HK-2 (cell line): ENCODE measurements around the gene KRT76.
A peak's percentile ranks its signal among the peaks of the same experiment; 100 is the strongest.
"Not testable (repeated sequence)": the region's sequence is repeated elsewhere in the genome, so short reads cannot be mapped to it uniquely, and the experiment has no call there.

ENCODE experiments used
- DNase-seq: peaks from one replicate; pipeline ENCODE4 v3.0.0-alpha.2; 2018; ENCODE audit not compliant: unreplicated experiment

The KRT76 gene

DNA sequence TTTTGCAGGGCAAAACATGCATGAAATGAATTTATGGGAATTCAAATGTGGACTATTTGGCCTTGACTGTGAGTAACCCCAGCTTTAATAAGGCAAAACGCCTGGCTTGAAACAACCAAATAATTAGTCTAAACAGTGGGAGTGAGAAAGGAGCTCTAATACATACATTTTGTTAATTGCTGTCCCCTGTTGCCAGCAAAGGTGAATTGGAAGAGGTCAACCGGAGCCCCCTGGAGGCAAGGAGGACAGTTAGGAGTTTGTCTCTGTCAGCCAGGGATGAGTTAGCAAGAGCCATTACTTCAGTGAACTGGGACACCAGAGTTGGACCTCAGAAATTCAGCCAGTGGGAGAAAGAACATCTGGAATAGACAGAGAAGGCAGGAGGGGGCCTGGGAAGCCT, 17.4 kb downstream of the KRT76 start:
- DNase-seq, result no peak

DNA sequence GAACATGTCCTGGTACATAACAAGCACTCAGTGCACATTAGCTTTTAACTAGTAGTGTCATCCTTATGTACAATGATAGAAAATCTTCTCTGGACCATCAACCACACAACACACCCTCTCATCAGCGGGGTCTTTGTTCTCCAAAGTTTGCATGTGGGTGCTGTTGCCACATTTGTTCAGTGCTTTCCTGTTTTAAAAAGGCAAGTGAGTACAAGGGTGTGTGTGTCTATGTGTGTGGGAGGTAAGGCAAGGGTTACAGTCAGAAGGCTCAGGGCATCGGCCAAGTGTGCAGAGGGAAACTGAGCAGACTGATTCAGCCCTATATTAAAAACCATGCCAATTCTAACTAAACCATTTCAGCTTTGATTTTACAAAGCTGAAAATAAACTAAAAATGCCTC, 17.9 kb downstream of the KRT76 start:
- DNase-seq, result no peak

DNA sequence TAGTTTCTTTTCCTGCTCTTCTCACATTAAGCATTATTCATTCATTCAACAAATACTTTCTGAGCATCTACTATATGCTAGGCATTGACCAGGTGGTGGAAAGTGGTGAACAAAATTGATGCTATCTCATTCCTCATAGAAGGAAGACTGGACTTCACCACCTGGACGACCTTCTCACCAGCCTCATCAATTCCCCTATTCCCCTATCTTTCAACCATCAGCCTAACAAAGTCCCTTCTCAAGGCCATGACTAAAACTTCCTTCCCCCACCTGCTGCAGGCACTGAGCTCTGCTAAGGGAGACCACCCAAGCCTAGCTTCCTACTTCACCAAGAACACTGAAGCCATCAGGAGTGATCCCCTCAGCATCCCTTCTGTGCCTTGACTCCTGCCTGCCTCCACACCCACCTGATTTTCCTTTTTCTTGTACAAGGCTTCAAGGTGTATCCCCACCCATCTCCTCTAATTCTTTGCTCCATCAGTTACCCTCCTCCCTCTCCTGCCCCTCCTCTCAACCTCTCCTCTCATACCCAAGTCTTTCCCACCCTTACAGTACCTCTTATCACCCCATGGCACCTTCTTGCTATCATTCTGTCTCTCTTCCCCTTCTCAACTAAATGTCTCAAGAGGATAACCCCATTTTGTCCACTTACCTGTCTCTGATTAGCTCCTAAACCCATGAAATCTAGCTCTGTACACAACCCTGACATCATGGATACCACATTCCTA, 19.5 kb downstream of the KRT76 start:
- no peak for DNase-seq

DNA sequence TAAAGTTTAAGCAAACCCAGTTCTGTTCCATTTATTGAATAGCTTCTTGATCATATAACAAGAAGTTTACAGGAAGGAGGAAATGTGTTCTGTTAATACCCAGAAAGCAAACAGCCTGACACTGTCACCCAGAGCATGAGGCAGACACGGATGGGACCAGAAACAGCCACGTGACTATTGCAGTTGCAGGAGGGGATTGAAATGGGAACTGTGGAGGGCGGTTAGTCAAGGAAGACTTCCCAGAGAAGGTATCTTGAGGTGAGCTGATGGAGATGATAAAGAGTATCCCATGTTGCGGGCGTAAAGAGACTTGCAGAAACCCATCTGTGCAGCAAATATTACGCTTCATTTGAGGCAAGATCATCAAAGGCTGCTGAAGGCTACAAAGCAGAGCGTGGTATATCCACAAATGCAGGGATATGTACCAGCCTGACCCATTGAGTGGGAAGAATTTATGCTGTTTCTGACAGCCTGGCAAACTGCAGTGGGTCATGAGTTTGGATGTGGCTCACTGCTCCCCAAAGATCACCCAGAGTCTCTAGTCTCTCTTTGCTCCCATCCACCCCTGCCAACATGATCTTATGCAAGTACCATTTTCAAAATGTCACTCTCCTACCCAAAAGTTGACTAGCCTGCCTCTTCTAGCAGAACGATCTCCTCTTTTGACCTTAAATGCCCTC, 20.7 kb downstream of the KRT76 start:
- no peak for DNase-seq

DNA sequence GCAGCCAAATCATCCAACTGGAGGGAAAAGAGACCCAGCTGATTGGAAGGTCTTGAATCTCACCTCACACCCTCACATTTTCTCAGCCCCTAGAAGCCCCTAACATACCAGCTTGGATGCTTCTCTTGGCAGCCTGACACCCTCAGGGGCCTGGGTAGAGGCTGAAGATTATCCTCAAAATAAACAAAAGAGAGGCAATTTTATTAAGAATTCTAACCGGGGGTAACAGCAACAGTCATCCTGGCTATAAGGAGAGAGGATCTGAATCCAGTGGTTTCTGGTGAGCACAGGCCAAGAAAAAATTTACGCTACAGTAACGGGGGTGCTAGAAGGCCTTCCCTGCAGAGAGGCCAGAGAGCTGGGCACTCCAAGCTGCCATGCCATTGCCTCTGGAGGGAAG, 21.6 kb downstream of the KRT76 start:
- no peak for DNase-seq

DNA sequence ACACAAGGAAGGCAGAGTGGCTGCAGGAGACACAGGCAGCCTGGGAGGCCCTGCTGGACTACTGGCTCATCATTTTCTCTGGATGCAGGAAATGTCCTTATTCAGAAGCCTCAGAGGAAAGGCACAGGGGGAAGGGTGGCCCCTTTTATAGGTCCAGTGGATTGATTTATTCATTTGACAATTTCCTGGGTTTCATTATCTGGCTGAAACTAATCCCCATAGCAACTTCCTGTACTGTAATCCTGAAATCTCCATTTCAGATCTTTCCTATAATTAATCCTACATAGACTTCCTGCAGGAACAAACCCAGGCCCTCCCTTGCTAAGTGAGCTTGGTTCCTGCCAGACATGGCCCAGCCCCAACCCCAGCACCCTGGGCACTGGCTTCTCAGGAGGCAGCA, 23.0 kb downstream of the KRT76 start:
- DNase-seq, result no peak

DNA sequence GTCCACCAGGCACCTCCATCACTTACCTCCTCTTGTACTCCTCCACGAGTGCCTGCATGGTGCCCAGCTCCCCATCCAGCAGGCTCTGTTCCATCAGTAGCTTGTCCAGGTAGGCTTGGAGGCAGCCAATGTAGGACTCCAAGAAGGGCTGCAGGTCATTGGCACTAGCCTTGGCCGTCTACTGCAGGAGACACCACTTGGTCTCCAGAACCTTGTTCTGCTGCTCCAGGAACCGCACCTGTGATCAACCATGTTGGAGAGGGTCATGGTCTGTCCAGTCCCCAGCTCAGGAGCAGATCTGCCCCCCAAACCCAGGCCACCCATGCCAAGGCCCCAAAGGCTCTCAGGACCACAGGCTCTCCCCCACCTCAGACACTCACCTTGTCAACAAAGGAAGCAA, 23.9 kb downstream of the KRT76 start:
- no peak for DNase-seq

DNA sequence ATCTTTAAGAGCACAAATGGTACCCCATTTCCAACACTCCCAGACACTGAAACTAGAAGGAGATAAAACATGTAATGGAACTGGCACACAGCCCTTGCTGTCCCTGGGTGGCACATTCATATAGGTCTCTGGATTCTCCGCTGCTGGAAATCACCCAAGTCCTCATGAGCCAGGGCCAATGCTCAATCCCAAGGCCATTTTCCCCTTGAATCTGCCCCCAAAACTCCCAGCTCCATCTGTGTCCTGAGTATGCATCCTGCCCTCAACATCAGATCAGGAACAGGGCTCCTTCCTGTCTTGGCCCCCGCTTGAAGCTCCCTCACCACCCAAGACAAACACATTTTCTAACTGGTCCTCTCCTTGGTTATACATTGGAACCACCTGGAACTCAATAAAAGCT, 24.6 kb downstream of the KRT76 start:
- no peak for DNase-seq

DNA sequence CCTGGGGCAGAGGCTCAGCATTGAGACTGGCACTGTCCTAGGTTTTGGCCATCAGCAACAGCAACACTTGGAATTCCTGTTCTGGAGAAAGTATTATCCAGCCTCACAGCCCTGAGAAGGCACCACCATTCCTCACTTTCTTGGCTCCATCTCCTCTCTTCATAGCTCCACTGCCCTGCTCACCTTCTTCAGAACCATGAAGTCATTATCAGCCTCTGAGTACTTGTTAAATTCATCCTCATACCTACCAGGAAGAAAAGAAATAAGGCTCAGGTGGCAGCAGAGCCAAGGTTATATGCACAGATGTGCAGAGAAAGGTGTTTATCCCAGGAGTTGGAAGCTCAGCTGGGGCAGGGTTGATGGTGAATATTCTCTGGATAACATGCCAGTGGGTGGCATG, 25.4 kb downstream of the KRT76 start:
- DNase-seq, result no peak

DNA sequence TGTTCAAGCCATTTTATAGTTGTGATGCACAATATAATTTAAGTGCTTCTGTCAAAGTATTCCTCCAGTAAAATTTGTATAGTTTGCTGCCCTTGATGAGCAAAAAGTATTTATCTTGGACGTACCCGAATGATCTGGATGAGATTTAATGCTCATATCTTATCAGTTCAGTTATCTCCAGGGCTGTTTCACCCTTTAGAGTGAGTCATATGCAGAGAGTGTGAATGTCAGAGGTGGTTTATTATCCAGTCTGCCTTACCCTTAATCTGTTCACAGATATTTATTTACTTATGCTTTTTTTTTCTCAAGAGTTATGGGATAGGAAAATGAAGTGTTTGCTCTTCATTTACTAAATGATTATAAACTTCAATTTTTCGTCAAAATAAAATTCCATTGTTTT, 26.6 kb downstream of the KRT76 start:
- DNase-seq, result not testable (repeated sequence)

DNA sequence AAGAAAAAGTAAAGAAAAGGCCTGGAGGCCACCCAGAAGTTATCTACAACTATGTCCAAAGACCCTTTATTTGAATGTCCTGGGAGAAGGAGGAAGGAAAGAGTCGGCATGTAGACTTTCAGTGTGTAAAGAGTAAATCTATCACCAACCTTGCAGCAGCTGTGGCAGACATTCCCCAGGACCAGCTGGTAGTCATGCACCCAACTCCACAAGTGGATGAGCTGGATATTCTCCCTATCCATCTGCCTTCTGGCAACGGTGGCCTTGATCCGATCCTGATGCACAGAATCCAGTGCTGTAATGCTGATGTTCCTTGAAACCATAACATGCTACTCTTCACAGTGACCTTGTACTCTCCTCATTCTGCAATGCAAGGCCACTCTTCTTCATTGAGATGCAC, 27.3 kb downstream of the KRT76 start:
- DNase-seq, result no peak

DNA sequence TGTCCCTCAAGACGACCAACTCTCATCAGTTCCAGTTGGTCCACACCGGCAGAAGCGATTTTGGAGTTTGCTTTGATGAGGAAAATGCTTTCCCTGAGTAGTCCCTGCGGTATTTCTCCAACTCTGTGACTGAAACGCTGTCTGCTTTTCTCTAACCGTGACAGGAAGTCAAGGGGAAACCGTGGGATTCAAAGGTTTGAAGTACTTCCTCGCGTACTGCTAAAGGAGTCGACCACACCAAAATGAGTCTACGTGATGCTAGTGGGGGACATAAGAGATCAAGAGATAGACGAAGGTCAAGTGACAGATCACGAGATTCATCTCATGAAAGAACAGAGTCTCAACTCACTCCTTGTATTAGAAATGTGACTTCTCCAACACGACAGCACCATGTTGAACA, 28.6 kb downstream of the KRT76 start:
- no peak for DNase-seq

DNA sequence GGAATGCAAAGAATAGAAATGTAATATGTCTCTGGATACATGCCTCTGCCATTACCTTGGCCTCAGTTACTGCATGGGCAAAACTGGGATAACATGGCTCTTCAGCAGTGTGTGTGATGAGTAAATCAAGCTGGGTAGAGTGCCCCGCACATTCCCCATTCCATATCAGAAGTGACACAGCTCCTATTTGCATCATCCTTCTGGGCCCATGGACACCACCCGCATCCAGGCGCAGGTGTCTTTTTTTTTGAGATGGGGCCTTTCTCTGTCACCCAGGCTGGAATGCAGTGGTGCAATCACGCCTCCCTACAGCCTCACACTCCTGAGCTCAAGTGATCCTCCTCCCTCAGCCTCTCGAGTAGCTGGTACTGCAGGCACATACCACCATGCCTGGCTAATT, 31.6 kb downstream of the KRT76 start:
- DNase-seq, result no peak

DNA sequence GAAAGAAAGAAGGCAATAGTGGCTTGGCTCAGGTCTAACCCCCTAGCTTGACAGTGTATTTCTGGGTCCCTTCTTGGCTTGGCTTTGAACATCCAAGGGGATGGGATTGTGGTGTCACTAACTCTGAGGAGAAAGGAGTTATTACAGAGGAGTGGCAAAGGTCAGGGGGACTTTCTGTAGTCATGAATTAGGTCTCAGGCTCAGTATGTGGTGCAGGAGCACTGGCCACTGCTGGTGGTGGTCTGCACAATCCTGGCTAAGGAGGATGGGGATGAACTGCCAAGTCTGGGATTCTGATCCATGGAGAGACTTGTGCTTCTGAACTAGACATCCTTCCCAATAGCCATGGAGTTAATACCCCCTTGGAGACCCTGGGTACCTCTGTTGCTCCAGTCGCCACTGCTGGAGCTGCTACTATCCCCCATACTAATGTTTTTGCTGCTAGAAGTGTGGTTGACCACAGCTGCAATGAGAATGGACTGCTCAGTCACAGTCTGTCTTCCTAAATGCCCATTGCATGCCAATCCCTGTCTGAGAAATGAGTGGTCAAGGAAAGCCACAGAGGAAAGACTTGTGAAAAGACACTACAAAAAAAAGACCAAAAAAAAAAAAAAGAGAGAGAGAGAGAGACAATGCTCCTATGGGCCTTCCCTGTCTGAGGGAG, 32.5 kb downstream of the KRT76 start:
- DNase-seq, result no peak

DNA sequence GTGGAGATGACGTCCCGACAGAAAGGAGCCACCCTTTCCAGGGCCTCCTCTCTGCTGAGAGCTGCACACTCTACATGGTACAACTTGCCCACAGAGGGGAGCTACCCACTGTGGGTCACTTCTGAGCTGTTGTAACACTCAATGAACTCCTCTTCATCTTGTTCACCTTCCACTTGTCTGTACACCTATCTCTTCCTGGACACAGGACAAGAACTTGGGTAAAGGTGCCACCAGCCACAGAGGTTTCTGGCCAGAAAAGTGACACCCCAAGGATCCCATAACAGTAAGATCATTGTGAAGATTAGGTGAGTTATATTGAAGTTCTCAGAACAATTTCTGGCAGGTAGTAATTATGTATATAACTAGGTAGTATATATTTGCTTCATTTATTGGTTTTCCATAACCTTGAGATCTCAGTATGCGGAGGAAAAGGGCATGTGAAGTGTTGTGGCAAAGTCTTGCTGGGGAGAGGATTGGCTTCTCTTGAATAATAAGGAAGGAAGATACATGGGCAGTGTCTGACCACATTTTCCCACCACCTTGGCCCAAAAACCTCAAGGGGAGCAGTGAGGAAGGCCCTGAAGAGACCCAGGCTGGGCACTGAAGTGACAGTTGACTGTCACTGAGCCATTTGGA, 34.2 kb downstream of the KRT76 start:
- no peak for DNase-seq

DNA sequence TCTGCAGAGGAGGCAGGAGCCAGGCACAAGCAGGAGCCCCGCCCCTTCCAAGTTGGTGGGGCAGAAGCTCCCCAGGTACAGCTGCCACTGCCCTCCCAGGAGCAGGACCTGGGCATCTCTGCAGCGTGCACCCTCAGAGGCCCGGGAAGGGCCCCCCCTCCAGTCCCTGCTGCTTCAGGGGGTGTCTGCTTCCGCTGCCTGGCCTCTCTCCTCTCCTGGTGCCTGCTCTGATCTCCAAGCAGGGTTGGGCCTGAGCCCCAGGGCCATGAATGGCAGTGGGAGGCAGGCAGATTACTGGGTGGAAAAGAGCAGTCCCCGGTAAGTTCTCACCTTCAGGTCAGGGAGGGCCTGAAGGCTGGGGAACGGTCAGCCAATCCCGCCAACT, 35.0 kb downstream of the KRT76 start:
- DNase-seq, result no peak

DNA sequence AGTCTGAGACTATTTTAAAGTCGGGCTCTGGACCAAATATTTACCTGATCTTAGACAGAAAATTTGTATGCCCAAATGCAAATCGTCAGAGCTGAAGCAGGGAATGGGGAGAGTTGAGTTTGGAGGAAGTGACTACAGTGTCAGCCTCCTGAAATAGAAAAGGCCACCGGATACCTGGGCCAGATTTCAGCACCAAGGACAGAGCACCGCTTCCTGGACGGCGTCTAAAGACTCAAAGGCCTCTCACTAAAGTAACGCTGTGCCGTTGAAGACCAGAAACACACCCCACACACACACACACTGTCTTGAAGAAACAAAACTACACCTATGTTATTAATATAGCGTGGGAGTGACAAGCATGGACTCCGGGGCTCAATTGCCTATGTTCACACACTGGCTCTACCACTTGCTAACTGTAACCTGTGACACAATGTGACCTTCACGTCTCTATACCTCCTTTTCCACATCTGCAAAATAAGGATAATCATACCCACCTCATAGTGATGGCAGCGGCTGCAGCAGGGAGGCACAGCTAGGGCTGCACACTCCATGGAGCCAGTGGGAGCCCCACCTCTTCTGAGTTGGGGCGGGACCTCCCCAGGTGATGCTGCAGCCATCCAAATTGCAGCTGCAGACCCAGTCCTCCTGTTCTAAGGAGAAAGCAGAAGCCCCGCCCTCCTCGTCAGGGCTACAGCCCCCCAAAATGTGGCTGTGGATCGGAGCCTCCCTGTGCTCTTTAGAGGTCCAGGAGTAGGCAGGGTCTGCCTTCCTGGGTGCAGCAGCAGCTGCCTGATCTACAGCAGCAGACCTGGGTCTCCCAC, 35.6 kb downstream of the KRT76 start:
- peak; percentile 66 for DNase-seq

DNA sequence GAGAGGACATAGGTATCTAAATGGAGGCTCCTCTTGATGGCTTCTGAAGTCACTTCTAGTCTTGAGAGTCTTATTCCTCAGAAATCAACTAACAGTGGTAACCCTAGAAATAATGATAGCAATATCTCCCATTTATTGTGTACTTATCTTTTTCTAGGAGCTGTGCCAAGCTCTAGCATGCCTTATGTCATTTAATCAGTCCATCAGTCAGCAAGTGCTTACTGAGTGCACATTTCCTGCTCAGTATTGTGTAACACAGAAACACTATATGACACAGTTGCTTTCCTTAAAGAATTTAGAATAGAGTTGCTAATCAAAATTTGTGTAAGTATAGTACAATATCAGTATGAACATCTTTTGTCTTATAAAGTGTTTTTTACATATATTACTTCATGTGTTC, 36.6 kb downstream of the KRT76 start:
- DNase-seq, result no peak

DNA sequence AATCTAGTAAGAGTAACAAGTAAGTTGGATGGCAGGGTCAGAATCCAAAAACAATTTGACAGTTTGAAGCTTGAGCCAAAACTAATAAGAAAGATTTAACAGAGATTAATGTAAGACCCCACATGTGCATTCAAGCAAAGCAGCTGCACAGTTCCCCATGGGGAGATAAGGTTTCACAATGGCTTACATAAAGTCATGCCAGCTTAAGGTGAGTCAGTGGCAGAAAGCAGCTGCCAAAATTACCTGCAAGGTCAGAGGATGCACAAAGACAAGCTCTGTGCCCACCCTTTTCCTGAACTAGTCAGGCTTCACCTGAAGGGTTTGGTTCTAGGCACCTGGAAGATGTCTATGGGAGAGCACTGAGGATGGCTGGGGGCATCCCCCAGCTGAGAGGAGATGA, 37.2 kb downstream of the KRT76 start:
- no peak for DNase-seq

DNA sequence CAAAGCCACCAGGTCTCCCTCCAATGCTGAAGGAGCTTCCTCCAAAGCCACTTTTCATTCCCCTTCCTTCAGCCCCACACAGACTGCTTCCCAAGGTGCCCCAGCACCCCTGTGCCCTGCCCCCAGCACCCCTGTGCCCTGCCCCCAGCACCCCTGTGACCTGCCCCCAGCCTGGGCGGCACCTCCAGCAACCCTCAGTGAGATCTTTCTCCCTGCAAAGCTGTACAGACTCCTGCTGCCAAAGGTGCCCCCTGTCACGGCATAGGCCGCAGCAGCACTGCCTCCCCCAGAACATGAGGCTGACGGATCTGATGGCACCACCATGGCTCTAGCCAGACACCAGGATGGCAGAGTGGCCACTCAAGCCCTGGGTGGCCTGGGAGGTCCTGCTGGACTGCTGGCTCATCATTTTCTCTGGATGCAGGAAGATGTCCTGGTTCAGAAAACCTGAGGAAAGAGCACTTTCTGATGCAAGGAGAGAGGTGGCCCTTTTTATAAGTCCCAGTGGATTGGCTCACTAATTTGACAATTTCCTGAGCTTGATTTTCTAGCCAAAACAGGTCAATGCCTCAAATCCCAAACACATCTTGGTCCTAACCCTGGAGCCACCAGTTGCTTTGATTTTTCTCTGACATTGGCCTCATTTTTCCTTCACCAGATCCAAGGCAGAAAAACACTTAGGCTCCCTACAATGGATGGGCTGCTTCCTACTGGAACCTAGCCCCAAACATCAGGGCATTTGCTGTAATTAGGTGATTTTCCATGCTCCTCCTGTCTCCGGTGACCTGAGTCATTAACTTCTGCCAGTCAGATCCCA, 41.1 kb downstream of the KRT76 start:
- DNase-seq, result no peak

DNA sequence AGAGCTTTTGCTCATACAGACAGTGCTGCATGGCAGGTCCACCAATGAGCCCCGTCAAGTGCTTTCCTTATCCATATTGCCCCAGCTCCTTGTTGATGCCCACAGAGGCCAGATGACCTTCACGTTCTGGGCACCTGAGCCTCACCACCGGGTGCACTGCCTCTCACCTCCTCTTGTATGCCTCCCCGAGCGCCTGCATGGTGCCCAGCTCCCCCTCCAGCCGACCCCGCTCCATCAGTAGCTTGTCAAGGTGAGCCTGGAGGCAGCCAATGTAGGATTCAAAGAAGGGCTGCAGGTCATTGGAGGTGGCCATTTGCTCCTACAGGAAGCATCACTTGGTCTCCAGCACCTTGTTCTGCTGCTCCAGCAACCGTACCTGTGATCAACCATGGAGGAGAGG, 42.0 kb downstream of the KRT76 start:
- no peak for DNase-seq
